Keratinocyte (primary cell): ENCODE results near the gene BEAN1. TPM values are rescaled to one million over a fixed set of nuclear protein-coding genes. Genes with fewer than 3 reads are reported as not detected.

Experiments used
- DNase-seq: peaks from one replicate; pipeline ENCODE4 v3.0.0-alpha.2; 2011; ENCODE audit warnings: low read depth, missing footprints, low spot score
- FAIRE-seq: peaks from 2 replicates; lab custom pipeline; 2011; peaks lifted over from hg19 to GRCh38; lab: Jason Lieb, UNC
- H2AFZ ChIP-seq: 2 replicates; pipeline ENCODE4 v1.6.0; 2012; ENCODE audit warnings: low read length, control low read depth, inconsistent platforms; ENCODE audit not compliant: control insufficient read depth
- H3K27ac ChIP-seq: 2 replicates; pipeline ENCODE4 v1.5.1; 2011; ENCODE audit warnings: low read length; ENCODE audit not compliant: control insufficient read depth, insufficient read depth
- H3K27me3 ChIP-seq: 3 replicates; pipeline ENCODE4 v1.6.0; 2011; ENCODE audit warnings: low read length; ENCODE audit not compliant: control insufficient read depth, insufficient read depth; ENCODE audit errors: extremely low read depth
- H3K36me3 ChIP-seq, 2 experiments: 2 replicates in 1 of 2; 3 replicates in 1 of 2; pipeline ENCODE4 v1.5.1; 2011; ENCODE audit warnings: low read length in 2 of 2, mild to moderate bottlenecking in 1 of 2; ENCODE audit not compliant: control insufficient read depth in 2 of 2, insufficient read depth in 2 of 2; ENCODE audit errors: extremely low read depth in 1 of 2
- H3K4me1 ChIP-seq: 3 replicates; pipeline ENCODE4 v1.5.1; 2011; ENCODE audit warnings: low read length; ENCODE audit not compliant: control insufficient read depth, insufficient read depth; ENCODE audit errors: extremely low read depth
- H3K4me2 ChIP-seq: 3 replicates; pipeline ENCODE4 v1.6.0; 2011; ENCODE audit warnings: low read depth, low read length; ENCODE audit not compliant: control insufficient read depth, insufficient read depth; ENCODE audit errors: extremely low read depth
- H3K4me3 ChIP-seq, 3 experiments: fragments of 200-600 bp in 1 of 3; sonication (generic) in 1 of 3; 2 replicates in 2 of 3; 3 replicates in 1 of 3; pipeline ENCODE4 v1.5.1; 2011 to 2016; ENCODE audit warnings: low read length in 3 of 3, mild to moderate bottlenecking in 3 of 3, control low read depth in 2 of 3, inconsistent platforms in 1 of 3, low read depth in 1 of 3, mixed read lengths in 1 of 3, mixed run types in 1 of 3, moderate library complexity in 1 of 3; ENCODE audit not compliant: control insufficient read depth in 2 of 3, insufficient read depth in 2 of 3; ENCODE audit errors: extremely low read depth in 1 of 3
- H3K79me2 ChIP-seq: 2 replicates; pipeline ENCODE4 v1.6.0; 2012; ENCODE audit warnings: low read length; ENCODE audit not compliant: control insufficient read depth, insufficient read depth
- H3K9ac ChIP-seq: 3 replicates; pipeline ENCODE4 v1.6.0; 2011; ENCODE audit warnings: low read length; ENCODE audit not compliant: control insufficient read depth, insufficient read depth; ENCODE audit errors: extremely low read depth
- H3K9me1 ChIP-seq: 3 replicates; pipeline ENCODE4 v1.6.0; 2011; ENCODE audit warnings: low read length; ENCODE audit not compliant: control insufficient read depth, insufficient read depth; ENCODE audit errors: extremely low read depth
- H3K9me3 ChIP-seq: 2 replicates; pipeline ENCODE4 v1.5.1; 2012; ENCODE audit warnings: low read depth, low read length; ENCODE audit not compliant: control insufficient read depth
- H4K20me1 ChIP-seq: 3 replicates; pipeline ENCODE4 v1.6.0; 2011; ENCODE audit warnings: low read length; ENCODE audit not compliant: control insufficient read depth, insufficient read depth; ENCODE audit errors: extremely low read depth
- EZH2 ChIP-seq: IDR thresholded peaks from one replicate; pipeline ENCODE4 v1.6.1; 2012; ENCODE audit warnings: inconsistent platforms, mild to moderate bottlenecking, low read length, moderate library complexity
- dilution Hi-C: fragments of 300-500 bp; cut with MboI; formaldehyde crosslinking; loops from one replicate; pipeline ENCODE4 v1.7.0; 2020; ENCODE audit warnings: low sequenced_read_pairs; ENCODE audit not compliant: extremely low pct_ligation_motif_present
- polyA plus RNA-seq, 5 experiments: library from polyadenylated mRNA; depleted of rRNA in 3 of 5; stranded (reverse) in 3 of 5; stranded (forward) in 1 of 5; unstranded in 1 of 5; fragments of >200 nt; gene quantifications; 1 replicate in 1 of 5; 2 replicates in 3 of 5; 3 replicates in 1 of 5; pipeline versions ENCODE4 v1.2.1 to v1.2.3, GENCODE V29; 2011 to 2012; ENCODE audit warnings: missing spikeins in 2 of 5, low read depth in 1 of 5, low replicate concordance in 1 of 5
- TF ChIP-seq, protein P1 (sequence below), 3 experiments: IDR thresholded peaks in 1 of 3; conservative IDR thresholded peaks in 1 of 3; optimal IDR thresholded peaks in 1 of 3; 2 replicates in 2 of 3; 3 replicates in 1 of 3; pipeline versions ENCODE3 to v1.5.1; 2011; ENCODE audit warnings: low read length in 3 of 3, mild to moderate bottlenecking in 3 of 3, moderate library complexity in 2 of 3, control low read depth in 1 of 3, inconsistent platforms in 1 of 3; ENCODE audit not compliant: insufficient read depth in 2 of 3; ENCODE audit errors: extremely low read depth in 1 of 3

The BEAN1 gene
- polyA plus RNA-seq, 1 donor (not counting 4 experiments of a cell fraction or from before 2014, with no cell fraction given) = 0.24 TPM

DNA sequence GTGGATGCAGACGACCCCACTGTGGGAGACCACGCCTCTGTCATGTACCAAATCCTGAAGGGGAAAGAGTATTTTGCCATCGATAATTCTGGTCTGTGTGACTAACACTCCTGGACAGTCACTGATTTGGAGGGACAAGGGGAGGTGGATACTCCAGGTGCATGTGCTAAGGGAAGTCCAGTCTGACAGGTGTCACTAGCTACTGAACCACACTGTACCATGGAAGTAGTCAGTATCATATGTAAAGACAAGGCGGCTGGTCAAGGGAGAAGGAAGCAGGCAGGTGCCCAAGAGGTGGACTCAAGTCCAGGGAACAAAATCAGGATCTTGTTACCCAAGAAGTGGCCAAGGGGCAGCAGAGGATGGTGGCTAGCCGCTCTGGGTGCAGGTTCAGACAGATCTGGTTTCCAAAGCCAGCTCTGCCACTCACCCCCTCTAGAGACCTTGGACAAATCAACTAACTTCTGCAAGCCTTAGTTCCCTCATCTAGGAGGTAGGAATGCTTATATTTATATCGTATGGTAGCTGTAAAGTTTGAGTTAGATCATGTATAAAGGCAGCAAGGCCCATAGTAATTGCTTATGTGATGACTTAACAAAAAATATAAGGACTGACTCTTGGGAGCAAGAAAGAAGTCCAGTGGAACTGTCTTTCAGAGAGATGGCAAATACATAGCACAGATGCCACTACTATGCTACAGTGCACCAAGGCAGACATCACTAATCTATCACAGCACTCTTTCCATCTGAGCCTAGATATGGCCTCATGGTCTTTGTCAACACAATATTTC, 38.5 kb upstream of the BEAN1 start:
- no peak for DNase-seq
- no peak overlapping the region for H3K4me3 ChIP-seq
- no peak overlapping the region for H3K4me2 ChIP-seq
- no peaks in the 10 kb centered on the region for H3K36me3 ChIP-seq
- no peaks in the 10 kb centered on the region for H3K27me3 ChIP-seq
- H3K27ac ChIP-seq = no peak overlapping the region
- peaks cover 4% of the 10 kb centered on the region for H3K4me1 ChIP-seq
- H3K9ac ChIP-seq = no peak overlapping the region
- dilution Hi-C loops = no loop called here
- no peaks in the 10 kb centered on the region for H3K9me1 ChIP-seq
- no peak for TF ChIP-seq EZH2
- TF ChIP-seq, protein P1, sequence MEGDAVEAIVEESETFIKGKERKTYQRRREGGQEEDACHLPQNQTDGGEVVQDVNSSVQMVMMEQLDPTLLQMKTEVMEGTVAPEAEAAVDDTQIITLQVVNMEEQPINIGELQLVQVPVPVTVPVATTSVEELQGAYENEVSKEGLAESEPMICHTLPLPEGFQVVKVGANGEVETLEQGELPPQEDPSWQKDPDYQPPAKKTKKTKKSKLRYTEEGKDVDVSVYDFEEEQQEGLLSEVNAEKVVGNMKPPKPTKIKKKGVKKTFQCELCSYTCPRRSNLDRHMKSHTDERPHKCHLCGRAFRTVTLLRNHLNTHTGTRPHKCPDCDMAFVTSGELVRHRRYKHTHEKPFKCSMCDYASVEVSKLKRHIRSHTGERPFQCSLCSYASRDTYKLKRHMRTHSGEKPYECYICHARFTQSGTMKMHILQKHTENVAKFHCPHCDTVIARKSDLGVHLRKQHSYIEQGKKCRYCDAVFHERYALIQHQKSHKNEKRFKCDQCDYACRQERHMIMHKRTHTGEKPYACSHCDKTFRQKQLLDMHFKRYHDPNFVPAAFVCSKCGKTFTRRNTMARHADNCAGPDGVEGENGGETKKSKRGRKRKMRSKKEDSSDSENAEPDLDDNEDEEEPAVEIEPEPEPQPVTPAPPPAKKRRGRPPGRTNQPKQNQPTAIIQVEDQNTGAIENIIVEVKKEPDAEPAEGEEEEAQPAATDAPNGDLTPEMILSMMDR (optimal IDR thresholded peaks at IDR 0.05 in 1 of 3, IDR thresholded peaks at IDR 0.05 in 1 of 3, conservative IDR thresholded peaks at IDR 0.05 in 1 of 3; ENCODE audit: extremely low read depth in 1 of 3, insufficient read depth in 2 of 3, low read length in 3 of 3) = no peak
- no peaks in the 10 kb centered on the region for H3K79me2 ChIP-seq
- no peak overlapping the region for H2AFZ ChIP-seq
- FAIRE-seq = no peak
- no peaks in the 10 kb centered on the region for H4K20me1 ChIP-seq
- H3K9me3 ChIP-seq = no peaks in the 10 kb centered on the region

DNA sequence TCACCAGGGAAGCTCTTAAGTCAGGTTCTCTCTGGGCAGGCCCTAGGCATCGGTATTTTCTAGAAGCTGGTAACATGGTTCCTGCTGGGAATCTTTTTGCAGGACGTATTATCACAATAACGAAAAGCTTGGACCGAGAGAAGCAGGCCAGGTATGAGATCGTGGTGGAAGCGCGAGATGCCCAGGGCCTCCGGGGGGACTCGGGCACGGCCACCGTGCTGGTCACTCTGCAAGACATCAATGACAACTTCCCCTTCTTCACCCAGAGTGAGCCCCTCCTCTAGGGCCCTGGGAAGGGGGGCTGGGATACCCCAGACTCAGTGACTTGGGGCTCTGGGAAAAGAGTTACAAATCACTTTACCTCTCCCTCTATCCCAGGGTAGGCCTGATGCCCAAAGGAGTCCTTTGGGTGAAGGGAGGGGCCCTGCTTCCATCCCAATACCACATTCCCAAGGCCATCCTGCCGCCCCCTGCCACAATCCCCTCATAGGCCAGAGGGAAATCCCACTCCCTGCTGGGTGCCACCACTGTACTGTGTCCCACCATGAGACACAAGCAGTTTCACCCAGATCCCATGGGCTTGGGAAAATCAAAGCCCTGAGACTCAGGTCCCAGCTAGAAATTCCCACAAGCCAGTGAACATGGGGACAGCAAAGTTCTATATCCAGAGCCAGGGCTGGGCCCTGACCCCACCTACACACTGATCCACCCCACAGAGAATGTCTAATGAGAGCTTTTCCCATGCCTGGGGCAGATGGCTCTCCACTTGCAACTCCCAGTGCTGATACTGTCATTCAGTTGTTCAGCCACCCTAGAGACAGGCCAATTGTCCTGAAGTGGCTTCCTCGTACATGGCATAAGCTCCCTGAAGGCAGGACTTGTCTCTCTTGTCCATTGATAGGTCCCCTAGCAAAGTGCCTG, 37.6 kb upstream of the BEAN1 start:
- Histone ChIP-seq H3K4me1 (no peaks in the 10 kb centered on the region), H4K20me1 (no peaks in the 10 kb centered on the region), H3K36me3 (no peaks in the 10 kb centered on the region), H3K9me3 (no peaks in the 10 kb centered on the region), H3K27me3 (no peaks in the 10 kb centered on the region), H3K79me2 (no peaks in the 10 kb centered on the region), H3K4me3 (no peak overlapping the region), H3K9ac (no peak overlapping the region), H3K4me2 (no peak overlapping the region), H2AFZ (no peak overlapping the region), H3K27ac (no peak overlapping the region), H3K9me1 (no peaks in the 10 kb centered on the region)
- dilution Hi-C loops = no loop called here
- TF ChIP-seq EZH2 = no peak
- TF ChIP-seq, protein P1 (optimal IDR thresholded peaks at IDR 0.05 in 1 of 3, IDR thresholded peaks at IDR 0.05 in 1 of 3, conservative IDR thresholded peaks at IDR 0.05 in 1 of 3; ENCODE audit: extremely low read depth in 1 of 3, insufficient read depth in 2 of 3, low read length in 3 of 3) = no peak
- FAIRE-seq (no peak), DNase-seq (no peak)
